GM12872 (cell line): ENCODE results near the gene CACNA1S.

ENCODE experiments used
- TF ChIP-seq, protein P1 (sequence below): IDR thresholded peaks from 3 replicates; pipeline ENCODE4 v1.5.1; 2011; ENCODE audit warnings: low read depth, mild to moderate bottlenecking, low read length, moderate library complexity; ENCODE audit not compliant: insufficient read depth

CACNA1S gene

GRCh38 chr1:201077116-201077515, 35.1 kb downstream of the CACNA1S start:
- TF ChIP-seq, protein P1, sequence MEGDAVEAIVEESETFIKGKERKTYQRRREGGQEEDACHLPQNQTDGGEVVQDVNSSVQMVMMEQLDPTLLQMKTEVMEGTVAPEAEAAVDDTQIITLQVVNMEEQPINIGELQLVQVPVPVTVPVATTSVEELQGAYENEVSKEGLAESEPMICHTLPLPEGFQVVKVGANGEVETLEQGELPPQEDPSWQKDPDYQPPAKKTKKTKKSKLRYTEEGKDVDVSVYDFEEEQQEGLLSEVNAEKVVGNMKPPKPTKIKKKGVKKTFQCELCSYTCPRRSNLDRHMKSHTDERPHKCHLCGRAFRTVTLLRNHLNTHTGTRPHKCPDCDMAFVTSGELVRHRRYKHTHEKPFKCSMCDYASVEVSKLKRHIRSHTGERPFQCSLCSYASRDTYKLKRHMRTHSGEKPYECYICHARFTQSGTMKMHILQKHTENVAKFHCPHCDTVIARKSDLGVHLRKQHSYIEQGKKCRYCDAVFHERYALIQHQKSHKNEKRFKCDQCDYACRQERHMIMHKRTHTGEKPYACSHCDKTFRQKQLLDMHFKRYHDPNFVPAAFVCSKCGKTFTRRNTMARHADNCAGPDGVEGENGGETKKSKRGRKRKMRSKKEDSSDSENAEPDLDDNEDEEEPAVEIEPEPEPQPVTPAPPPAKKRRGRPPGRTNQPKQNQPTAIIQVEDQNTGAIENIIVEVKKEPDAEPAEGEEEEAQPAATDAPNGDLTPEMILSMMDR = no peak

GRCh38 chr1:201076092-201076491, 36.1 kb downstream of the CACNA1S start:
- TF ChIP-seq, protein P1 = no peak

GRCh38 chr1:201074018-201074417, 38.2 kb downstream of the CACNA1S start:
- TF ChIP-seq, protein P1 = no peak

- TF ChIP-seq, protein P1 = no peak
These were observed 39.3 kb downstream of the CACNA1S start for GRCh38 chr1:201072922-201073321.

DNA sequence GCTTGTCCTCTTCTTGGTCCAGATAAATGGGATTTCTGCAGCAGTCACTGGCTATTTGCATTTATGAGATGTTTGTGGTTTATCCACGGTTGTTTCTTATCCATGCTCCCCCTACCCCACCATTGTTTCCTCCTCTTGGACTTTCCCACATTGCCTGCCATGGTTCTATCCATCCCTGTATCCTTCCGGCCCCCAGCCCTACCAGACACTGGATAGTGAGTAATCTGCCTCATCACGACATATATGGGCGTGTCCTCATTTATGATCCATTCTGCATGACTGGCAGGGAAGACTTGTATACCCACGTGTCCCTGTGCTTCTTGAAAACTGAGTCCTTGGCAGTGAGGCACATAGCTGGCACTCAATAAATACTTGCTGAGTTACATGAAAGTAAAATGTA, 40.1 kb downstream of the CACNA1S start:
- TF ChIP-seq, protein P1 = no peak

DNA sequence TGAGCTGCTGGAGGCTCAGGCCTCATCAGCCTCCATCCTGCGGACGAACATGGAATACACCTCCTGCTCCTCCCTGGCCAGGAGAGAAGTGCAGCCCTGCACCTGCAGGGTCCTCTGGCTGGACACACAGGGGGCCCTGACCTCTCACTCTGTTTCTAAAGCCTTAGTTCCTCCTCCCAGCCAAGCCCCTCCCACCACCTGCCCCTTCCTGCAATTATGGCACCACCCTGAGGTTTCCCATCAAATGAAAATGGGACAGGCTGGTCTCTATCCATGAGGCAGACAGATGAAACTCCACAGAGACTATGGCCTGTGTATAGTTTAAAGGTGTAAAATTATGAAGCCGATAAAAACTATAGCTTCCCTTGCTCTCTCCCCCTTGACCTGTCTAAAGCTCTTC, 42.6 kb downstream of the CACNA1S start:
- TF ChIP-seq, protein P1 = no peak

- TF ChIP-seq, protein P1 = no peak
These were observed 43.2 kb downstream of the CACNA1S start for GRCh38 chr1:201068976-201069375.

DNA sequence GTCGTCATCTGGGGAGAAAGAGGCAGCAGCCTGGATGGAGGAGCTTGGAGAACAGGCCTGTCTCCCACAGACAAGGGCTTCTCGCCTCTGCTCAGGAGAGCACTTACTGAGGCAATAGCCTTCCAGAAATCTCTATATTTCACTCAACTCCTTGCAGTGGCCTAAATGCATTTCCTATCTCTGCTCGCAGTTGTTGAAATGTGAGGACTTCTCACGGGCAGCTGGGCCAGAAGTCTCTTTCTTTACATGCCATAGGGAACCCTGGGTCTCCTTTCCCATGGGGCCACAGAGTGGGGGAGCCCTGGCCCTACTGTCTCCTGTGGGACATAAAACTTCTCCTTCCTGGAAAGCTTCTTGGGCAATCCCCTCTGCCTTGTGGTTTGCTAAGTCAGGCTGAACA, 45.2 kb downstream of the CACNA1S start:
- TF ChIP-seq, protein P1 = no peak
